GM12878 (cell line): ENCODE measurements around the gene CAMKK1. TPM values are rescaled to one million over a fixed set of nuclear protein-coding genes. Genes with fewer than 3 reads are reported as not detected.

Experiments
- CHD2 ChIP-seq: IDR thresholded peaks from 2 replicates; pipeline ENCODE4 v1.6.1; 2011; ENCODE audit warnings: low read depth, low read length, improper control_type of control experiment, borderline replicate concordance
- EZH2 ChIP-seq: IDR thresholded peaks from 2 replicates; pipeline ENCODE4 v1.6.1; 2012; ENCODE audit warnings: low read depth, mild to moderate bottlenecking, control low read depth, inconsistent platforms, low read length, borderline replicate concordance; ENCODE audit not compliant: control insufficient read depth
- FOXM1 ChIP-seq: IDR thresholded peaks from 2 replicates; pipeline ENCODE4 v1.6.1; 2012; ENCODE audit warnings: low read depth, mild to moderate bottlenecking, inconsistent platforms, low read length, moderate library complexity
- GABPA ChIP-seq: IDR thresholded peaks from 2 replicates; pipeline ENCODE4 v1.6.1; 2014; ENCODE audit warnings: antibody characterized with exemption, low read depth, mild to moderate bottlenecking, inconsistent platforms
- RB1 ChIP-seq: fragments of 450-650 bp; formaldehyde crosslinking; IDR thresholded peaks from 2 replicates; pipeline ENCODE4 v1.6.1; 2017; ENCODE audit warnings: mild to moderate bottlenecking, borderline replicate concordance
- YY1 ChIP-seq: IDR thresholded peaks from 2 replicates; pipeline ENCODE4 v1.6.1; 2011; ENCODE audit warnings: low read depth, mild to moderate bottlenecking, low read length
- ZNF687 ChIP-seq: fragments of 450-650 bp; IDR thresholded peaks from 2 replicates; pipeline ENCODE4 v1.6.1; 2017; ENCODE audit warnings: mild to moderate bottlenecking, moderate library complexity
- polyA plus RNA-seq, 11 experiments: library from polyadenylated mRNA; depleted of rRNA in 4 of 11; unstranded in 6 of 11; stranded (reverse) in 5 of 11; fragments of >200 nt; fragmentation: Nextera tagmentation in 4 of 11; fragmentation: Illumina TruSeq in 1 of 11; extraction: Ambion mirVana in 4 of 11; extraction: Trizol in 1 of 11; gene quantifications; 1 replicate in 1 of 11; 2 replicates in 10 of 11; pipeline versions ENCODE4 v1.2.1 to v1.2.3, GENCODE V29; 2011 to 2016; ENCODE audit warnings: inconsistent platforms in 2 of 11, missing spikeins in 2 of 11, low read depth in 1 of 11
- total RNA-seq, 4 experiments: library from RNA; depleted of rRNA in 3 of 4; stranded (reverse); fragments of >200 nt in 3 of 4; fragmentation: Illumina TruSeq in 1 of 4; extraction: Trizol in 1 of 4; gene quantifications; 2 replicates each; pipeline versions ENCODE4 v1.2.1 to v1.2.3, GENCODE V29; 2013 to 2021
- TF ChIP-seq, protein P1 (sequence below): fragments of 450-650 bp; IDR thresholded peaks from 2 replicates; pipeline ENCODE4 v1.6.1; 2017; ENCODE audit warnings: borderline replicate concordance
- TF ChIP-seq, protein P2 (sequence below): IDR thresholded peaks from 2 replicates; pipeline ENCODE4 v1.6.1; 2011; ENCODE audit warnings: low read depth, mild to moderate bottlenecking, low read length, moderate library complexity, borderline replicate concordance; ENCODE audit errors: extremely low read depth

CAMKK1 gene
- total and polyA plus RNA-seq, 10 of the 15 experiments (the other 5 are each of a cell fraction or from before 2014, with no cell fraction given) = 0.06 to 0.84 (median 0.37) TPM

DNA sequence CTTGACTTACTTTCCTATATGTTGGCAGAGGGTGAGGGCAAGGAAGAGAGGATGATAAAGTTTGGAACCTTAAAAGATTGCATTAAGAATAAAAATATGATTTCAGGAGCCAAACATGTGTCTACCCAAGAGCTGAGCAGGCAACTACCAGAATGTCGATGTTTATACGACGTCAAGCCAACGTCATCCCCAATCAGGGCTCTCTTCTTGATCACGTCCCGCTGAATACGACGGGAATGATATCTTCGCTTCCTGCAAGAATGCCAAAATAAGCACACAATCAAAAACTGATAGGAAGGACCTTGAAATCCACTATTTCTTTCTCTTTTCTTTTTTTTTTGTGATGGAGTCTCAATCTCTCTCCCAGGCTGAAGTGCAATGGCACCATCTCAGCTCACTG is 71.8 kb downstream of the CAMKK1 start (continued):
- TF ChIP-seq ZNF687 (no peak), FOXM1 (no peak), CHD2 (no peak), RB1 (no peak), EZH2 (no peak), GABPA (no peak), YY1 (no peak)
- TF ChIP-seq, protein P1, sequence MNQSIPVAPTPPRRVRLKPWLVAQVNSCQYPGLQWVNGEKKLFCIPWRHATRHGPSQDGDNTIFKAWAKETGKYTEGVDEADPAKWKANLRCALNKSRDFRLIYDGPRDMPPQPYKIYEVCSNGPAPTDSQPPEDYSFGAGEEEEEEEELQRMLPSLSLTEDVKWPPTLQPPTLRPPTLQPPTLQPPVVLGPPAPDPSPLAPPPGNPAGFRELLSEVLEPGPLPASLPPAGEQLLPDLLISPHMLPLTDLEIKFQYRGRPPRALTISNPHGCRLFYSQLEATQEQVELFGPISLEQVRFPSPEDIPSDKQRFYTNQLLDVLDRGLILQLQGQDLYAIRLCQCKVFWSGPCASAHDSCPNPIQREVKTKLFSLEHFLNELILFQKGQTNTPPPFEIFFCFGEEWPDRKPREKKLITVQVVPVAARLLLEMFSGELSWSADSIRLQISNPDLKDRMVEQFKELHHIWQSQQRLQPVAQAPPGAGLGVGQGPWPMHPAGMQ = no peak
- TF ChIP-seq, protein P2, sequence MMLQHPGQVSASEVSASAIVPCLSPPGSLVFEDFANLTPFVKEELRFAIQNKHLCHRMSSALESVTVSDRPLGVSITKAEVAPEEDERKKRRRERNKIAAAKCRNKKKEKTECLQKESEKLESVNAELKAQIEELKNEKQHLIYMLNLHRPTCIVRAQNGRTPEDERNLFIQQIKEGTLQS = no peak
